Rectal smooth muscle tissue (tissue), 1 donor: ENCODE results near the gene PARG.
"Not testable (repeated sequence)": the region's sequence is repeated elsewhere in the genome, so short reads cannot be mapped to it uniquely, and the experiment has no call there.

Experiments
- H3K27ac ChIP-seq: one replicate; pipeline ENCODE4 v1.7.0; 2013; ENCODE audit warnings: low read depth, low read length, inconsistent platforms
- H3K27me3 ChIP-seq: one replicate; pipeline ENCODE4 v1.7.0; 2013; ENCODE audit warnings: low read length; ENCODE audit not compliant: control insufficient read depth, insufficient read depth
- H3K36me3 ChIP-seq: one replicate; pipeline ENCODE4 v1.7.0; 2013; ENCODE audit warnings: low read length; ENCODE audit not compliant: control insufficient read depth, insufficient read depth
- H3K4me1 ChIP-seq: one replicate; pipeline ENCODE4 v1.7.0; 2013; ENCODE audit warnings: low read length; ENCODE audit not compliant: control insufficient read depth, insufficient read depth
- H3K4me3 ChIP-seq: one replicate; pipeline ENCODE4 v1.7.0; 2013; ENCODE audit warnings: low read length
- H3K9ac ChIP-seq: one replicate; pipeline ENCODE4 v1.7.0; 2013; ENCODE audit warnings: low read length

PARG gene

GRCh38 chr10:49884739-49885331 is 57.0 kb downstream of the PARG start:
- H3K4me3 ChIP-seq, H3K27me3 ChIP-seq, H3K4me1 ChIP-seq, H3K36me3 ChIP-seq, H3K27ac ChIP-seq, H3K9ac ChIP-seq: not testable (repeated sequence)

- H3K27me3 ChIP-seq, H3K27ac ChIP-seq, H3K4me3 ChIP-seq, H3K9ac ChIP-seq, H3K36me3 ChIP-seq, H3K4me1 ChIP-seq: not testable (repeated sequence)
Observed at GRCh38 chr10:49883852-49884251, 58.0 kb downstream of the PARG start.

- not testable (repeated sequence) for H3K36me3 ChIP-seq, H3K27ac ChIP-seq, H3K27me3 ChIP-seq, H3K4me1 ChIP-seq, H3K4me3 ChIP-seq, H3K9ac ChIP-seq
Observed at GRCh38 chr10:49882327-49882726, 59.5 kb downstream of the PARG start.

GRCh38 chr10:49872740-49873139 is 69.1 kb downstream of the PARG start:
- not testable (repeated sequence) for H3K4me1 ChIP-seq, H3K27ac ChIP-seq, H3K27me3 ChIP-seq, H3K9ac ChIP-seq, H3K4me3 ChIP-seq, H3K36me3 ChIP-seq

- not testable (repeated sequence) for H3K4me1 ChIP-seq, H3K4me3 ChIP-seq, H3K9ac ChIP-seq, H3K27ac ChIP-seq, H3K36me3 ChIP-seq, H3K27me3 ChIP-seq
Observed at GRCh38 chr10:49871462-49871861, 70.4 kb downstream of the PARG start.

GRCh38 chr10:49859933-49860332 is 81.9 kb downstream of the PARG start:
- H3K27ac ChIP-seq, H3K4me3 ChIP-seq, H3K27me3 ChIP-seq, H3K36me3 ChIP-seq, H3K4me1 ChIP-seq, H3K9ac ChIP-seq: not testable (repeated sequence)

GRCh38 chr10:49858697-49859382 is 83.0 kb downstream of the PARG start:
- not testable (repeated sequence) for H3K36me3 ChIP-seq, H3K9ac ChIP-seq, H3K27me3 ChIP-seq, H3K4me1 ChIP-seq, H3K4me3 ChIP-seq, H3K27ac ChIP-seq

- H3K9ac ChIP-seq, H3K27me3 ChIP-seq, H3K4me3 ChIP-seq, H3K36me3 ChIP-seq, H3K4me1 ChIP-seq, H3K27ac ChIP-seq: not testable (repeated sequence)
Observed at GRCh38 chr10:49849520-49849919, 92.3 kb downstream of the PARG start.

- Histone ChIP-seq H3K9ac (no peak overlapping the region), H3K27ac (no peak overlapping the region), H3K4me1 (no peaks in the 10 kb centered on the region), H3K4me3 (no peak overlapping the region), H3K27me3 (no peaks in the 10 kb centered on the region), H3K36me3 (no peaks in the 10 kb centered on the region)
Observed at GRCh38 chr10:49844775-49845595, 96.8 kb downstream of the PARG start.

GRCh38 chr10:49842333-49842628 is 99.5 kb downstream of the PARG start:
- not testable (repeated sequence) for H3K9ac ChIP-seq, H3K36me3 ChIP-seq, H3K4me3 ChIP-seq, H3K27me3 ChIP-seq, H3K4me1 ChIP-seq, H3K27ac ChIP-seq

GRCh38 chr10:49841615-49842332 is 100.1 kb downstream of the PARG start:
- H3K36me3 ChIP-seq: no peaks in the 10 kb centered on the region
- H3K27ac ChIP-seq: no peak overlapping the region
- no peak overlapping the region for H3K4me3 ChIP-seq
- no peaks in the 10 kb centered on the region for H3K27me3 ChIP-seq
- H3K4me1 ChIP-seq: no peaks in the 10 kb centered on the region
- H3K9ac ChIP-seq: no peak overlapping the region

GRCh38 chr10:49837685-49838084 is 104.1 kb downstream of the PARG start:
- Histone ChIP-seq H3K27me3 (no peaks in the 10 kb centered on the region), H3K4me3 (no peak overlapping the region), H3K36me3 (no peaks in the 10 kb centered on the region), H3K4me1 (no peaks in the 10 kb centered on the region), H3K27ac (no peak overlapping the region), H3K9ac (no peak overlapping the region)
